Tibial nerve (tissue), 4 donors: Measurements from ENCODE around the gene PPP2R3B.

Experiments used
- EP300 ChIP-seq, 2 donors: sonication (generic); formaldehyde crosslinking; IDR thresholded peaks; one replicate each; pipeline ENCODE4 v1.6.1; 2017; ENCODE audit warnings: antibody characterized with exemption in 2 of 2, mild to moderate bottlenecking in 1 of 2
- POLR2A ChIP-seq, 2 donors: fragments of 450-650 bp; IDR thresholded peaks; one replicate each; pipeline ENCODE4 v1.6.1; 2017; ENCODE audit warnings: antibody characterized with exemption in 2 of 2, mild to moderate bottlenecking in 2 of 2, moderate library complexity in 2 of 2
- TF ChIP-seq, protein P1 (sequence below), 5 experiments: fragments of 200-600 bp in 3 of 5; fragments of 450-650 bp in 2 of 5; sonication (generic) in 3 of 5; IDR thresholded peaks; one replicate each; pipeline ENCODE4 v1.5.1; 2016 to 2019; ENCODE audit warnings: antibody characterized with exemption in 5 of 5, mild to moderate bottlenecking in 3 of 5, moderate library complexity in 2 of 5

DNA sequence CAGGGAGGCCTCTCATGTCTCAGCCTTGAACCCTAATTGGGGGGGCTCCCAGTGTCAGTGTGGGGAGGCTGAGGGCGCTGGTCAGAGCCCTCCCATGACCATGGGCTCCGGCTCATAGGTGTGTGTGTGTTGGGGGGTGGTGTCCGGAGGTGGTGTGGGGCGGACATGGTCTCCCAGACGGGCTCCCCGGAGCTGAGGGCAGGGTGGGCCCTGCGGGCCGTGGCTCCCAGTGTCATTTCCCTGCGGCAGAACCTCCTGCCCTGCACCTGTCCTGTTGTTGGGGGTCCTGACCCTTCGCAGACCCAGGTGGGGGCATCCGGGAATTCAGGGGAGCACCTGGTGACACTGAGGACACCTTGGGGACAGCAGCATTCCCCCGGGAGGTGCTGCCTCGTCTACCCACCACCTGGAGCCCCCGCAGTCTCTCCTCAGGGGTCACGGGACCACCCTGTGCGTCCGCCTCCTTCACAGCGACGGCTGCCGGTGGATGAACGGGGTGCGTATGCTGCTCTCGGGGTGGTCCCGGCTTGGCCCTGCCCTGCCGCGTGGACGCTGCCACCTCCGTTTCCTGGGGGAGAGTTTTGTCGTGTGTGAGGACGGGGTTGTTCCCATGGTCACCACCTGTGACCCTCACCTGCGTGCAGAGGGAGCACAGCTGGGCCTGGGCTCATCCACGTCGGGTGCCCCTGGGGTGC lies 53.6 kb downstream of the PPP2R3B start:
- TF ChIP-seq, protein P1, sequence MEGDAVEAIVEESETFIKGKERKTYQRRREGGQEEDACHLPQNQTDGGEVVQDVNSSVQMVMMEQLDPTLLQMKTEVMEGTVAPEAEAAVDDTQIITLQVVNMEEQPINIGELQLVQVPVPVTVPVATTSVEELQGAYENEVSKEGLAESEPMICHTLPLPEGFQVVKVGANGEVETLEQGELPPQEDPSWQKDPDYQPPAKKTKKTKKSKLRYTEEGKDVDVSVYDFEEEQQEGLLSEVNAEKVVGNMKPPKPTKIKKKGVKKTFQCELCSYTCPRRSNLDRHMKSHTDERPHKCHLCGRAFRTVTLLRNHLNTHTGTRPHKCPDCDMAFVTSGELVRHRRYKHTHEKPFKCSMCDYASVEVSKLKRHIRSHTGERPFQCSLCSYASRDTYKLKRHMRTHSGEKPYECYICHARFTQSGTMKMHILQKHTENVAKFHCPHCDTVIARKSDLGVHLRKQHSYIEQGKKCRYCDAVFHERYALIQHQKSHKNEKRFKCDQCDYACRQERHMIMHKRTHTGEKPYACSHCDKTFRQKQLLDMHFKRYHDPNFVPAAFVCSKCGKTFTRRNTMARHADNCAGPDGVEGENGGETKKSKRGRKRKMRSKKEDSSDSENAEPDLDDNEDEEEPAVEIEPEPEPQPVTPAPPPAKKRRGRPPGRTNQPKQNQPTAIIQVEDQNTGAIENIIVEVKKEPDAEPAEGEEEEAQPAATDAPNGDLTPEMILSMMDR (IDR thresholded peaks at IDR 0.05): no peak
- TF ChIP-seq POLR2A (IDR thresholded peaks at IDR 0.05) (no peak), EP300 (IDR thresholded peaks at IDR 0.05) (no peak)
